ENCODE data around the gene STK11.

STK11 gene

GRCh38 chr19:1239420-1239795, 33.8 kb downstream of the STK11 start:
- no peak for DNase-seq (ENCODE audit: low read depth)
- H3K4me3 ChIP-seq (ENCODE audit: low read depth, low read length), result no peak overlapping the region
- in situ Hi-C loops (cut with HindIII; ENCODE audit: low sequenced_read_pairs), result no loop called here
- no peak for TF ChIP-seq CTCF (IDR thresholded peaks at IDR 0.05; ENCODE audit: low read depth, low read length, missing control alignments)

DNA sequence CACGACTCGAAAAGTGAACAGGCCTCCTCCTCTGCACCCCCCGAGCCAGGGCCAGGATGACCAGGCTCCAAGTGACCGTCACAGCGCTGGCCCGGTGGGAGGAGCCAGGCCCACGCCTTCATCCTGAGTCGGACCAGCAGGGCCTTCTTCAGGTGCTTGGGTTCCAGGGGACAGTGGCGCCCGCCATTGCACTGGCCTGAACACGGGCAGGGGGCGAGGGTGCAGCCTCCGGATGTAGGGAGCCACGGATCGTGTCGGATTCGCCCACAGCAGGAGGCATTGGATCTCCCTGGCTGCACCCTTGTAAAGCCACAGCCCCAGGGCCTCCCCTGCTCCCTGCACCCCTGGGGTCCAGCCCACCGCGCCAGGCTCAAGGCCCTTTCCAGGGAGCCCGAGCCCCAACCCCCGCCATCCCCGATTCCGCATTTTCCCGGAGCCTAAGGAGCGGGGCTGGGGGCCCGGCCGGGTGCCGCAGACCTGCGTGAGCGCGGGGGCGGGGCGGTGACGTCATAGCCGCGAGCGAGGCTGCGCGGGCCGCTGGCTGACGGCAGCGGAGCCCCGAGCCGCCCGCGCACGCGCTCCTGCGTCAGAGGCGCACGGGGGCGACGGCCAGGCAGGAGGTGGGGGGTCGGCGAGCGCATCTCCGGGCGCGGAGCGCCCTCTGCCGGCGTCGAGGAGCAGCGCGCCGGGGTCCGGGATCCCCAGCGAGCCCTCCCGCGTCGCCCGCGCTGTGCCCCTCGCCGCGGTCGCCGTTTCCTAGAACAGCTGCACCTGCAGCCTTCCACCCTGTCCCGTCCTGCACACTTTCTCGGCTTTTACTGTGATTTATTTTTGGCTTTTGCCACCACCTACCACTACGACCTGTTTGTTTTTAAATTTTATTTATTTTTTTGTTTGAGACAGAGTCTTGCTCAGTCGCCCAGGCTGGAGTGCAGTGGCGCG, 34.5 kb downstream of the STK11 start:
- in situ Hi-C loops (cut with HindIII; ENCODE audit: low sequenced_read_pairs), result no loop called here
- TF ChIP-seq CTCF (IDR thresholded peaks at IDR 0.05; ENCODE audit: low read depth, low read length, missing control alignments), result peak; percentile 61
- DNase-seq (ENCODE audit: low read depth), result peak; percentile 66
- H3K4me3 ChIP-seq (ENCODE audit: low read depth, low read length), result peak overlapping the region; percentile 27

GRCh38 chr19:1240925-1241324, 35.3 kb downstream of the STK11 start:
- no peak for DNase-seq (ENCODE audit: low read depth)
- TF ChIP-seq CTCF (IDR thresholded peaks at IDR 0.05; ENCODE audit: low read depth, low read length, missing control alignments), result no peak
- in situ Hi-C loops (cut with HindIII; ENCODE audit: low sequenced_read_pairs), result no loop called here

GRCh38 chr19:1241417-1242095, 36.0 kb downstream of the STK11 start, which contains the start of gene ATP5F1D:
ATP5F1D (plus strand) TSS chr19:1241751; CDS start chr19:1241851, 100 bp downstream.
- H3K4me3 ChIP-seq (ENCODE audit: low read depth, low read length), result peak within 1 kb of the TSS; percentile 67
- peak; percentile 80 for DNase-seq (ENCODE audit: low read depth)
- no peak for TF ChIP-seq CTCF (IDR thresholded peaks at IDR 0.05; ENCODE audit: low read depth, low read length, missing control alignments)
- in situ Hi-C loops (cut with HindIII; ENCODE audit: low sequenced_read_pairs), result no loop called here

More at GRCh38 chr19:1240925-1241324, 35.3 kb downstream of the STK11 start:
- H3K4me3 ChIP-seq (ENCODE audit: low read depth, low read length), result no peak overlapping the region

- in situ Hi-C loops (cut with HindIII; ENCODE audit: low sequenced_read_pairs), result no loop called here
- no peak overlapping the region for H3K4me3 ChIP-seq (ENCODE audit: low read depth, low read length)
- peak; percentile 73 for DNase-seq (ENCODE audit: low read depth)
- peak; percentile 92 for TF ChIP-seq CTCF (IDR thresholded peaks at IDR 0.05; ENCODE audit: low read depth, low read length, missing control alignments)
Measured at GRCh38 chr19:1243768-1244692, 38.5 kb downstream of the STK11 start.
